NCI-H1436 treated with DMSO at 0.1 percent for 48 hours (cell line): ENCODE results near the gene KCNC2.

ENCODE experiments used
- DNase-seq: peaks from one replicate; lab custom pipeline; 2025; lab: John Stamatoyannopoulos, UW

The KCNC2 gene

DNA sequence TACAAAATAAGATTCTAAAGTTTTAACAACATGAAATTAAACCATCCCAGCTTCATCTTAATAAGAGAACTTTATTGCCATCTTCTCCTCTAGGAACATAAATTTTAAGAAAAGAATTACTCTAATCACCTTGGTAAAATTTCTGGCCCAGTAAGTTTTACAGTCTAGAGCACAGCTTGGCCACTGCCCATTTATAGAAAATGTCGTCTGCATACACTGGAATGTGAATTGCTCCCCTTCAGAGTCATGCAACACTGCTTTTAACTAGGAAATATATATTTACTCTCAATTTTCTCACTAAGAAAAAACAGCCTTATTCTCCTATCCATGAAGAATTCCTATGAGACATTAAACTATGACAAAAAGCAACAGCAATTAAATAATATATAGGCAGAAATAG, 48.2 kb downstream of the KCNC2 start:
- DNase-seq = no peak

DNA sequence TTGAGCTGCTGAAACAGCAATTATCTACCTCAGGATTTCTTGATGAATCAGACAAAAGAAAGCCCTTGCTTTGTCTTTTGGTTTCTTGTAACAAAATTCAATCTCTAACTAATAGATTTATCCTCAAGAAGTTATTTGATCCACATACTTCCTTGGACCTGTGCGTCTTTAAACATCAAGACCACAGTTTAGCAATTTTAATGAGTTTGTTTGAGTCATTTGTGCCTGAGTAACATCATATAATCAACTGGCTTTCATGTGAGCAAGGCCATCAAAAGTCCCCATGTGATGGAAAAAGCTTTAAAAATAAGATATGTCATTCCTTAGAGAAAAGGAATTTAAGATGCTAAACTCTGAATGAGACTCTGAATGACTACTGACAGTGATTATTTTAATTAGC, 52.3 kb downstream of the KCNC2 start:
- no peak for DNase-seq

DNA sequence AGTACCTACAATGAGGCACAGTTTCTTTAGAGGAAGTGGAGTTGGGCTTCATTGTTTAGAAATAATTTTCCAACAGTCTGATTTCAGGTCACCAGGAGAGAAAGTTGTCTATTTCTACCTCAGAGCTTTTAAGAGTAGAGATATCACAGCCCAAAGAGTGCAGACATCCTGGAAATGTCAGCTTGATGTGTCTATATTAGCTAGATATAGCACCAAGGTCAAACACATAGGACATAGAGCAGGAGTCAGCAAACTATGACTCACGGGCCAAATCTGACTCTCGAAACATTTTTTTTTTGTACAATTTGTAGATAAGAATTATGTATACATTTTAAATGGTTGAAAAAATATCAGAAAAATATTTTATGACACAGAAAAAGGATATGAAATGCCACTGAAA, 53.7 kb downstream of the KCNC2 start:
- DNase-seq = no peak

DNA sequence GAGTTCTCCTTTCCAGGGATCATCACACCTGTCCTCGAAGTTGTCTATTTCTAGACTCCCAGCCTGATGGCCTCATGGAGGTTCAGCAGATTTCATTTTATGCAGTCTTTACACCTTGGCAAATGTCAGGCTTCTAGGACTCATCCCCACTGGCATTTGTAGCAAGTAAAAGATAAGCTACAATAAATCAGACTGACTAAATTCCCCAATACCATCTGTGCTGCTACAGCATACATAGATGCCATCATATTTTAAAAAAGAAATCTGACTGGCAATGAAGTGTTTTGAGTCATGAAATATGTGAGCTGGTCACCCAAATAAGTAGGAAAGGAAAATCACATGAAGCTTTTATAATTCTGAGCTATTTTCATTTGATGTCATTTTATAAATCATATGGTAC, 55.3 kb downstream of the KCNC2 start:
- no peak for DNase-seq

DNA sequence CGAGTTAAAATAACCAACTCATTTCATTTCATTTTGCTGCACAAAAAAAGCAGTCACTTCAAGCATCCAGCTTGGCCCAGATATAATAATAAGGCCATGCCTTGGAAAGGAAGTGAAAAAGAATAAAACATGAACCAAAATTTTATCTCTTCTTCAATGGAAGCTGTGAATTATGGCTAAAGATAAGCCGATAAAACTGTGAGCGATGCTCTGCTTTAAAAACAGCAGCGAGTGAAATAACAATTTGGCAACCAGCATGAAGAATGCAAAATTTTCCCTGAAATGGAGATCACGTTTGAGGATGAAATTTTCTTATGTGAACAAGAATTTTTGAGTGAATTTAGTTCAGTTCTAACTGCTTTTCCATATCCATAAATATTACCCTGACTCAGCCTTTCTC, 70.4 kb downstream of the KCNC2 start:
- no peak for DNase-seq

DNA sequence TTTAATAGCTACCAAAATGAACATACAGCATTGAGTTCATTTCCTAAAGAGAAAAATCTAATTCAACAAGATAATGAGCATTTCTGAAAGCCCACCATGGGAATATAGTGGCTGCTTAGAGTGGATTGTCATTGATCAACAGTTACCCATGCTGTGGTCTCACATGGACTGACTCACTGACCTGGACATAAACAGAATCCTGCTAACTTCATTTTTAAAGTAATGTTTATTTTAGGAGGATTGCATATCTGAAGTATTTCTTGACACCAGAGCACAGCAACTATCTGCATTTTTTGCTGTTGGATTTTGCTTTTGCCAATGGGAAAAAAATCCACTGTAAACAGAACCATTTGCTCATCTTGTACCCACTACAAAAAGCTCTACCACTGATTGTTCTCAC, 71.7 kb downstream of the KCNC2 start:
- no peak for DNase-seq

DNA sequence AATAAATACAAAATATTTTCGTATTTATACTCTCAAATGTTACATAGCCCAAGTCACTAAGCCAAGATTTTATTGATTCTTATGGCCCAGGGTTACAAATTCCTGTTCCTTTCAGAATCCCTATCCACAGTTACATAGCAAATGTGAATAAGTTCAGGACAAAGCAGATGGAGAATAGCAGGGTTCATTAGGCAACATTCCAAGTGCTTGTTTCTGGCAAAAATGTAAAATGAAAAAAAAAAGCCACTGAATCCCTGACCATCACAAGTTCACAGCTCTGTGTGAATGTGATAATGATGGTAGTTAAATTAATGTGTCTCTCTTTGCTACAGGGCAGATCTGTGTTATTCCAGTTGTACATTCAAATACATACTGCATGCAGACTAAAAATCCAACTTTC, 74.6 kb downstream of the KCNC2 start:
- no peak for DNase-seq

DNA sequence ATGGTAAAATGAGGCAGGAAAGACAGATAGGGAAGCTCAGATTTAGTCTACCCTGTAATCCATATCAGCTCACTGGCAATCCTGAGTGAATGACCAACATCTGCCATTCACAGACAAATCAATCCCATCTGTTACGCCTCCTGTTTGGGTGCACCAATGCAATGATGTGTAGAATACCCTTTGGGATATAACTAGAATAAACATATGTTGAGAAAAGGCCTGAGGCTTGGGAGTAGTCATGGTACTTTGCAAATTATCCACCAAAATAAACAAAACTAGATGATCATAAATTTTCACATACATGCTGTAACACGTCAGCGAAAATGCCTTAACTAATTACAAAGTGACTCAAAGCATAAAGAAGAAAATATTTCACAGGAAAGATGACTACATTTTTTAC, 78.8 kb downstream of the KCNC2 start:
- no peak for DNase-seq

DNA sequence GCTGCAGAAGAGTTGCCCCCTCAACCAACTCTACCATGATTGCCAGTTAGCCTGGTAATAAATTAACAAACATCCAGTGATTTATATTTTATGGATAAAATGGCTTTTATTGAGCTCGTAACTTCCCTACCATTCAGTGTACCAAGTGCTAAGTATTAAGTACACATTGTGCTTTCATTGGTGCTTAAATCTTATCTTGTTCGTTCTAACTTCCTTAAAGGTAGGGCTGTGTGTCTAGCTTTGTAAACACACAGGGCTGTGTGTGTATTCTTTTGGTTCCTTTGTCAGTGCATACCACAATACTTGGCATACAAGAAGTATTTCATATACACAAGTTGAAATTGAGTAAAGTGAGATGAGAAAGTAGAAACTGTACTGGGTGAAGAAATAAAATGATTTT, 80.4 kb downstream of the KCNC2 start:
- no peak for DNase-seq

DNA sequence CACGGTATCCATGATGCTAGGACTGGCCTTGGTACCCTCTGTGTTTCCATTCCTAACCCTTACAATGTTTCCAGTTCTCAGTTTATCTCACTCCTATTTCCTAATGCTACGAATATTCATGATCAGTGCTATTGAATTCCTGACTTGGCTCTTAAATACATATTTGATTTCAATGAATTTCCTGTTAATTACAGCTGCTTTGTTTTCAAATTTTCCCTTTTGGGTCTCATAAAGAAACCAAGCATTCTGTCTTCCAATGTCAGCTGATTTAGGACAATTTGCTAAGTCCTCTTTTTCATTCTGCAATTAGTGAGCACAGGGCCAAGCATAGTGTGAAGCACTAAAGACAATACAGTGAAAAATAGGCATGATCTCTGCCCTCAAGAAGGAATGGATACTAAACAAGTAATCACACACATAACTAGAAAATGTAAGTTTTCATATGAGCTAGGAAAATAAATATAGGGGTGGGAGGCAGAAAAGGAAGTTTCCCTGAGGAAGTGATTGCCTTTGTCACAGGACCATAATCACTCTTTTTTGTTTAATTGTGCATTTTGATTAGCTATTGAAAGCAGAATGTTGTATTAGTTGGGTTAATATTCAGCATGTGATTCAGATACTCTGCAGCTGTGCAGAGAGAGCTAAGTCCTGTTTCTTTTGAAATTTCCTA, 88.5 kb downstream of the KCNC2 start:
- DNase-seq = no peak

DNA sequence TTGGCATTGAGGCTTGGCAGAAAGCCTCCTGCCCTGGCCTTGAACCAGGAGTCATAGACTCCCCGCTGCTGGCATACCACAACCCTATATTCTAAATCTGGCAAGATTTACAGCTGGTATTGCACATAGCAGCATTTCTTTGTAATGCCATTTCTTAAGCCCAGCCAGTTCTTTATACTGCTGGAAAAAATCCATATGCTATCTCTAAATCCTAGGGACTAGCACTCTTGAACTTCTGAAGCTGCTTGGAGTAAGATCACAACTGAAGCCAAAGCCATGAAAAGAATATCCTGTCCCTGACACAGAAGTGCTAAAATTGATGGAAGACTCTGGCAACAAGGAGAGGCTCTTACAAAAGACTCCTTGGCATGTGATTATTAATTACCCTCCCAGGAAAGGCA, 89.3 kb downstream of the KCNC2 start:
- no peak for DNase-seq

DNA sequence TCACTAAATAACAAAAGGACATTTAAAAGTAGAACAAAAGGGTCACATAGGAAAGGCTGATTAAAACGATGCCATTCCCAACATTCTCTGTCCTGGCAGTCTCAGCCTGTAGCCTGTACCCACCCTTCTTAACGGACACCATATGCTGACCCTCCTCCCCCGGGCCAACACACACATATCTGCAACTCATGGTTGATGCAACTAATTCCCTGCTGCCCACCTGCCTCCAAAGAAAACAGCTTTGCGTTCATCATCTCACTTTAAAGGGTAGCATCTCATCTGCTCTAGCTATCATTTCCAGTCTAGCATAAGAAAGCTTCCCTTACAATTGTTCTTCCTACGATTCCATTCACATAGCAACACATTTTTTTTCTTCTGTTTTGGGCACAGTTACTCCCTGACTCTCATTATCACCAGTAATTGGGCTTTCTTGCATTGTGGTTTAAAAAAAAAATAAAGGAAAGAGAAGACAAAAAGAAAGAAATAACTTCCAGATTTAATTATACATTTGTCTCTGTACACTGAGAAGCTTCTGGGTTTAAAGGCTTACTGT, 92.9 kb downstream of the KCNC2 start:
- DNase-seq = no peak

DNA sequence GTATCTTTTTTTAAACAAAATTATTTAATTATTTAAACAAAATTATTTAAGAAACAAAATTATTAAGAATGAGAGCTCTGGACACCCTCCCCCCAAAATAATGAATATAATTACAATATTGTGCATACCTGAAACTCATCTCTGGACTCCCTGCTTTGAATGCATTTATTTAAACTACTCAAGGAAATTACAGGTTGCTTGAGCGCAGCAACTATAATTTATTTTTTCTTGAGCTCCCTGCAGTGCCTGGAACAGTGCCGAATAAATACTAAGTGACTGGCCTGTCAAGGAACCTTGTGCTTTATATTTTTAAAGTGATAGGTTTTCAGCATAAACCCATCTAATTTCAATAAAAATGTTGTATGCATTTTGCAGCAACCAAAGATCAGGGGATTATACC, 93.9 kb downstream of the KCNC2 start:
- no peak for DNase-seq

DNA sequence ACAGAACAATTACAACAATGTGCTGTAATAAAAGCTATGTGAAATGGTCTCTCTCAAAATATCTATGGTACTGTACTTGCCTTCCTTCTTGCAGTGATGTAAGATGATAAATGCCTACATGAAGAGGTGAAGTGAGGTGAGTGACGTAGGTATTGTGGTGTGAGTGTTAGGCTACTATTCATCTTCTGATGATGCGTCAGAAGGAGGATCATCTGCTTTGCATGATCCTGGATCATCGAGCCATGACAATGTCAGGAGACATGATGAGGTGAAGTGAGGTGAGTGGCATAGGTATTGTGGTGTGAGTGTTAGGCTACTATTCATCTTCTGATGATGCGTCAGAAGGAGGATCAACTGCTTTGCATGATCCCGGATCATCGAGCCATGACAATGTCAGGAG, 105.8 kb downstream of the KCNC2 start:
- DNase-seq = no peak

DNA sequence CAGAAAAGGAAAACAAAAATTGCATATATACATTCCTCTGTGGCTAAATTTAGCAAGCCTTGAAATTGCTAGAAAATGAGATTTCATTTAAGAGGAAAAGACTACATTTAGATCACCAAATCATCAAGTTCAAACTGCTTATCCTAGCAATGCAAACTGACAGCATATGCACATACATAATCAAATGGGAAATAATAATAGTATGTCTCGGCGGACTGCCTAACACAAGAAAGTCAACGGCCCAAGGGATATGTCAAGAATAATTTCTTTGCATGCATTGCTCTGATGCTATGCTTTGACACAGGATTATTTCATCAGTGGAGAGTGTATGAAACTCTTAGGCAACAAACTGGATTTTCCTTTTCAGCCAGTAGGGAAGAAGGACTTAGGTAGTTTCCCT, 107.9 kb downstream of the KCNC2 start:
- no peak for DNase-seq

DNA sequence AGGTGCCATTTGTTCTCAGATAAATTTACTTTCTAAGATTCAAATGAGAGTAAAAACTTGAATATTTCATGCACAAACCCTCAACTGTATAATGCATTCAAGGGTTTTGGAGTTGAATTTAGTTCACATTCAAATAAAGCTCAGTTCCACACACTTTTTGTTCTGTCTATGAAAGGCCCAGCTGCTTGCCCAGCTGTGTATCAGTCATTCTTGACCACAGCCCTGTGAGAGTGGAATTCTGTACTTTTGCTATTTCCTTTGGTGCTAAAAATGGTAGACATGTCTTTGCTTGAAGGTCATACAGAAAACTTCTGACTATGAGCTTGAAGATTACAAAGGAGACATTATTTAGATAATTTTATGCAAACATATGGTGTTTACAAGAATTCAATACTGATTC, 110.4 kb downstream of the KCNC2 start:
- DNase-seq = no peak

DNA sequence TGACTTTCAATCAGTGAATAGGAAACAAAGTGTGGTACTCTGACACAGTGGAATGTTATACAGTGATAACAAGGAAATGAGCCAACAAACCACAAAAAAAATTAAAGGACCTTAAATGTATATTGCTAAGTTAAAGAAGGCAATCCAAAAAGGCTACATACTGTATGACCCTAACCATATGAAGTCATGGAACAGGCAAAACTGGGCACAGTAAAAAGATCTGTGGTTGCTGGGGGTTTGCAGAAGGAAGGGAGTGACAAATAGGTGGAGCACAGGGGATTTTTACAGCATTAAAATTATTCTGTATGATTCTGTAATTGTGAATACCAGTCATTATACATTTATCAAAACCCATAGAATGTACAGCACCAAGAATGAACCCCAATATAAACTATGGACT, 112.6 kb downstream of the KCNC2 start:
- DNase-seq = no peak

DNA sequence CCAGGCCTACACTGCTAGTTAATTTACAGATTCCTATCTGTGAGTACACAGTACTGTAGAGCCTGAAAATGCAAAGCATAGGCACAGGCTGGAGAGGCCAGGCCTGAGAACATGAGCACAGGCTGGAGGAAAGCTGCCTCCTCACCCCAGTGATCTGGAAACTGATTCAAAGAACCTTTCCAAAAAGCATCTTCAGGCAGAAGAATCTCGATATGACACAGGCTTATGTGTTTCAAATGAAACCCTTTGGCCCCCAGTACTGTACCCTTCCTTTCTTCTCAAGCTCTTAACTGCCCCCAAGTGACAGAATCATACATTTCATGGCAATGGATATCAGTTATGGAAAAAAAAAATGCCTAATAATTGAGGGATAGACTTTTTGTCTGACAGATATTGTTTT, 122.0 kb downstream of the KCNC2 start:
- no peak for DNase-seq

DNA sequence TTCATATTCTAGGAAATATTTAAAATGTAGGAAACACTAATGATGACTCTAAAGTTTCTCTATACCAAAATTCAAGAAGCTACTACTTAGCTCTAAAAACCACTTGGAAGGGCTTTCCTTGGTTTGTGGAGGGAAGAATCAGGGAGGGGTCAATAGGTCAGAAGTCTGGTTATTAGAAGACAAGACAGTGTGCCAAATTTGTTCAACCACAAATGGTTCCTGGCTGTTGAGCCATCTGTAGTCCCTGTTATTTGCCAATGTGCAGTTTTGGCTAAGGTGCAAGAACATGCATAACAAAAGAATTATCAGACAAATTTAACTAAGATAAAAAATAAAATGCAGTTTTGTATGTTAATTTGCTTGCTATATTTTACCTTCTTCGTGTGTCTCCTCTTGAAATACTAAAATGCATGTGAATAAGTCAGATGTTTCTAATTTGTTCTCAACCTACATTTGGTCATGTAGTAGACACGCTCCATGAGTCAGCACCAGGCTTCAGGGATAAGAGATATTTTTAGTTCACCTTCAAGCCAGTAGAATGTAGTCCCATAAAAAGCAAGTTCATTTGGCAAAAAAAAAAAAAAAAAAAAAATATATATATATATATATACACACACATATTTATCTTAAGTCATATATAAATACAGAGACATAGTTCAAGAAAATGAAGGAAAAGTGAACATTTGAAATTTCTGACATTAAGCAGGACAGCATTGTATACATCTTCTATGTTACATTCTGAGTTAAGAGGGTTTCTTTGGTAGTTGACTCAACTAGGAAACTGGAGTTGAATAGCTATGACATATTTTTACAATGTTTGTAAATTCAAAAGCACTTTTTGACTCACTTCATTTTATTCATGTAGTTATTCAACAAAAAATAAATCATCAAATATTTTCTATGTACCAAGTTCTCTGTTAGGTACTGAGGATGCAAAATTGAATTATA, 123.3 kb downstream of the KCNC2 start:
- DNase-seq = no peak

DNA sequence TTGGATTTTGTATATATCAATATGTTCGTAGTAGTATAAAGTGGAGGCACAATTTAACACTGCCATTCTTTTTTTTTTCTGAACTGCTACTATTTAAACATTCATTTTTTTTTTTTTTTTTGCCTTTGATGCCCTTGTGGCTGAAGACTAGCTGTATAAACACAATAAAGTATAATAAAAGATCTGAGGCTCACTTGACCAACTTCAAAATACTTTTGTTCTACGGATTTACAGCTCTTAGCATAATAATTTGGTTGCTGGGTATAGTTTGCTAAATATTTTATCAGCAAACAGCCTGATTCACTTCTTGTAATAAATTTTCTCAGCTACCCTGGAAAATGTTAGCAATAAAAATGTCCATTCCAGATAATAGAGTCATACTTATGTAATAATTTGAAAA, 128.3 kb downstream of the KCNC2 start:
- DNase-seq = no peak

DNA sequence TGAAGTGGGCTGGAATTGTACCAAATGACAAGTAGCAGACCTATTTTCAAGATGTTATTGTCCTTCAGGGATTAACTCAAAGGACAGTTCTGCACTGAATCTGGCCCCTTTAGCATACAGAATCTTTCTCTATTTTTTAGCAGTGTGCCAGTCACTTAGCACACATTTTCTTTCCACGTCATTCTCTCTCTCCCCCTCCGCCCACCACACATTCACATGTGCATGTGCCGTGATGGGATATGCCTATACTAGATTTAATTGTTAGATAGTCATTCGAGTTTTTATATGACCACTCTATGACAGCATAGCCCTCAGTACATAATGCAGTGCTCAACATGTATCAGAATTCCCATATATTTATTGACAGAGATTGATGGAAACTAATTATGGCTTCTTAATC, 129.1 kb downstream of the KCNC2 start:
- DNase-seq = no peak

DNA sequence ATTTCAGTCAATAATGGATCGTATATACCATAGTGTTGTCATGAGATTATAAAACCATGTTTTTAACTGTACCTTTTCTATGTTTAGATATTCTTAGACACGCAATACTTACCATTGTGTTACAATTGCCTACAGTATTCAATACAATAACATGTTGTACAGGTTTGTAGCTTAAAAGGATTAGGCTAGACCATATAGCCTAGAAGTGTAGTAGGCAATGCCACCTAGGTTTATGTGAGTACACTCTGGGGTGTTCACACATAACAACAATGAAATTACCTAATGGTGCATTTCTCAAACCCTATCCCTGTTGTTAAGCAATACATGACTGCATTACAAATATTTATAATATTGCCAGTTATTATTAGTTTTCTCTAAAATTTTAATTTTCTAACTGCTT, 144.2 kb downstream of the KCNC2 start:
- no peak for DNase-seq

DNA sequence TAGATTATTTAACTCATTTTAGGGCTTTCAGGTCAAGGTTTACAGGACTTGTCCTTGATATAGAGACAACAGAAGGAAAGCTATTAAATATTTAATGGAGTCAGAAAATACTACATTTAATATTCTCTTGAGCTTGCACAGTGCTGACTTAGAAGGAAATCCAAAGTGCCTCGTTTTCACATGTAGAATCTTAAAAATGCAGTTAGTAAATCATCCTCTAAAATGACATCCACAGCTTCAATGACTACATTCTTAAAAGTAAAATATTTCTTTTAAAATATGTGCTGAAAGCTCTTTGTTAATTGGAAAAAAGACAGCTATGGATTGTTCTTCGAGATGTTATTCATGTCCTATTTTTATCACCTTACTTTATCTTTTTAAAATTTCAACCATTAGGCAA, 146.9 kb downstream of the KCNC2 start:
- DNase-seq = no peak
